Putamen (tissue), 1 donor: Measurements from ENCODE around the gene HTR1E.
"Not testable (repeated sequence)": the region's sequence is repeated elsewhere in the genome, so short reads cannot be mapped to it uniquely, and the experiment has no call there.

Experiments used
- DNase-seq: peaks from one replicate; pipeline ENCODE4 v3.0.0-alpha.2; 2016; ENCODE audit warnings: low spot score

Gene HTR1E

DNA sequence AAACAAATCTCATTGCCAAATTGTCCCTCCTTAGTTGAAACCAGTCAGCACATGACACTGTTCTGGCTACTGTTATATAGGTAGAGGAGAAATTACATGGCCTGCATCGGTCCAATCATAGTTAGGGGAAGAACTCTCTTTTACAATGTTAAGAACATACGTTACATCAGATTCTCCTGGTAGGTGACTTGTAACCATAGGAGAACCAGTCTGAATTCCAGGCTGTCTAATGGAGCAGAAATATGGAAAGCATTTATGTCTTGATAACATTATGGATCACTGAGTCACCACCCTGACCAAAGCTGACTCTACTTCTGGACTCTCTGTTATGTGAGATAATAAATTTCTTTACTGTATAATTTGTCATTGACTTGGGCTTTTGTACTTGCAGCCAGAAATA lies 40.9 kb downstream of the HTR1E start:
- DNase-seq, result no peak

DNA sequence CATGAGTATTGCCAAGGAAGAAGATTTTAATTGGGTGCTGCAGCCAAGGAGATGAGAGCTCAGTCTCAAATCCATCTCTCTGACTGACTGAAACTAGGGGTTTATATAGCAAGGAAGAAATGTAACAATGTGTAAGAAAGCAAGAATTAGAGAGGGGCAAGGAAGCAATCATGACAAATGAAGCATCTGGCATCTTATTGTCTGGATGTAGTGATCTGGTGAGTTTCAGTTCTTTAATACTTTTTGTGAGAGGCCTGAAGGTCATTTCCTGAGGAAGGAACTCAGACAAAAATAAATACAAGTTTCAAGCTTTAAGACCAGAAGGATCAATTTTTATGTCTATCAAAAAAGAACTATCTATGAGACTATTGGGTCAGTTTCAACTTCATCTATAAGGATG lies 64.2 kb downstream of the HTR1E start:
- no peak for DNase-seq

DNA sequence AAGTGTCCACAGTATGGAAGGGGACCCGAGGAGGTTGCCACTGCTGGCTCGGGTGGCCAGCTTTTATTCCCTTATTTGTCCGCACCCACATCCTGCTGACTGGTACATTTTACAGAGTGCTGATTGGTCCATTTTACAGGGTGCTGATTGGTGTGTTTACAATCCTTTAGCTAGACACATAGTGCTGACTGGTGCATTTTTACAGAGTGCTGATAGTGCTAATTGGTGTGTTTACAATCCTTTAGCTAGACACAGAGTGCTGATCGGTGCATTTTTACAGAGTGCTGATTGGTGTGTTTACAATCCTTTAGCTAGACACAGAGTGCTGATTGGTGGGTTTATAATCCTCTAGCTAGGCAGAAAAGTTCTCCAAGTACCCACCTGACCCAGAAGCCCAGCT lies 65.1 kb downstream of the HTR1E start:
- not testable (repeated sequence) for DNase-seq

DNA sequence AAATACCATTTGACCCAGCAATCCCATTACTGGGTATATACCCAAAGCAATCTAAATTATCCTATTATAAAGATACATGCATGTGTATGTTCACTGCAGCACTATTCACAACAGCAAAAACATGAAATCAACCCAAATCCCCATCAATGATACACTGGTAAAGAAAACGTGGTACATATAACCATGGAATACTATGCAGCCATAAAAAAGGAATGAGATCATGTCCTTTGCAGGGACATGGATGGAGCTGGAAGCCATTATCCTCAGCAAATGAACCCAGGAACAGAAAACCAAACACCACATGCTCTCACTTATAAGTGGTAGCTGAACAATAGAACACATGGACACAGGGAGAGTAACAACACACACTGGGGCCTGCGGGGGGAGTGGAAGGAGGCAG lies 69.2 kb downstream of the HTR1E start:
- not testable (repeated sequence) for DNase-seq

DNA sequence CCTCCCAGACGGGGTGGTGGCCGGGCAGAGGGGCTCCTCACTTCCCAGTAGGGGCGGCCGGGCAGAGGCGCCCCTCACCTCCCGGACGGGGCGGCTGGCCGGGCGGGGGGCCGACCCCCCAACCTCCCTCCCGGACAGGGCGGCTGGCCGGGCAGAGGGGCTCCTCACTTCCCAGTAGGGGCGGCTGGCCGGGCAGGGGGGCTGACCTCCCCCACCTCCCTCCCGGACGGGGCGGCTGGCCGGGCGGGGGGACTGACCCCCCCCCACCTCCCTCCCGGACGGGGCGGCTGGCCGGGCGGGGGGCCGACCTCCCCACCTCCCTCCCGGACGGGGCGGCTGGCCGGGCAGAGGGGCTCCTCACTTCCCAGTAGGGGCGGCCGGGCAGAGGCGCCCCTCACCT lies 72.3 kb downstream of the HTR1E start:
- DNase-seq, result not testable (repeated sequence)

DNA sequence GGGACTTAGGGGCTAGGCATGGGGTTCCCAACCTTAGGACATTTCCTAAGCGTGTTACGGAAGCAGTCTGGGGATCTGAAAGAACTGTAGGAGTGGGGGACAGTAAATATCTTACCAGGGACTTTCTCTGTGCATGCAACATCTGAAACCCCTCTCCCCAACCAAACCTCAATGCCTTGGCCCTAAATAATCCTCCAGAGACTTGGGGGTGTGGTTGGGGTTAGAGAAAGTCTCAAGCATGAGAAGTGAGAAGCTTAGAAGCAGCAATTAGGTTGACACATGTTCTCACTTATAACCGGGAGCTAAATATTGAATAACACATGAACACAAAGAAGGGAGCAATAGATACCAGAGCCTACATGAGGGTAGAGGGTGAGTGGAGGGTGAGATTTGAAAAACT lies 74.7 kb downstream of the HTR1E start:
- no peak for DNase-seq

DNA sequence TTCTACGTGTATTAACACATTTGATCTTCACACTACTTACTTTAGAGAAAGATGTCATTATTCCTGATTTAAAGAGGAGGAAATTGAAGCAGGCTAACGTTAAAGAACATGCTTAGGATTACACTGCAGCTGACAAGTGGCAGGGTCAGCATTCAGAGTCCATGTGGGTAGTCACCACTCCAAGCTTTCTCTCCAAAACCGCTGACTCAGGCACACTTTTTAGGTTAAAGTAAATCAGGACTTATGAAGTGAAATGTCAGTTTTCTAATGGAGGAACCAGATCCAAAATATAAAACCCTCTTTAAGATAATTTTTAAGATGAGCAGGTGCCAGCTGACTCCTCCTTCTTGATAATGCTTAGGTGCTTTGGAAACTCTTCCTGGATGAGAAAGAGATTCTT lies 75.4 kb downstream of the HTR1E start:
- DNase-seq, result no peak

DNA sequence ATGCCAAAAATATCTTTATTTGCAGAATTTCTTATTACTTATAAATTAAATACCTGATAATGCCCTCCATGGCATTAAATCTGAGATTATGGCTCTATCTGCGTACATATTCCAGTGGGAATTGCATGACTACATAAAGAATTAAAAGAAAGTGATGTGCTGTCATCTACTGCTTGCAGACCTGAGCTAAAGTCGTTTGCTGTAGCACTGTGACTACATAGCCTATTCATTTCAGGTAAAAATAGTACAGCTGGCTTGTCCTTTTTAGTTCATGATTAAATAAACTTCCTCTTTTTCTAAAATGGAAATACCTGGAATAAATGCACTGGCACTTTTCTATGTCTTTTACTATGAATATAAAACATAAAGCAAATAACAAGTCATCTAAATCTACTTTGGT lies 79.4 kb downstream of the HTR1E start:
- peak; percentile 38 for DNase-seq

DNA sequence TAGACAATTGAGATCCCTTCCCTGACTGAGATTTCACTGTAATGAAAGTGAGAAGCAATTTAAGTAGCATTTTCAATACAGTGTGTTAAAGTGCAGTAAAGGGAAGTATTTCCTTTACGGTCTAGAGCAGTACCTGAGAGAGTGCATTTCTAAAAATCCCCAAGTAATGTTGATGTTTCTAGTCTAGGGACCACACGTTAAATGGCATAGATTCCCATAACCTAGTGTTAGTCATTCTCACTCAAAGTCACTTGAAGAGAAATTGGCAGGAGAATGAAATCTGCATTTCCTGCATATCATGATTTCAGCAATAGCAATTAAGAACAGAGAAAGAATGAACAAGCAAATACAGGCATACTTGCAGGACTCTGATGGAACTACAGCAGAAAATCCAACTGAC lies 89.7 kb downstream of the HTR1E start:
- no peak for DNase-seq

DNA sequence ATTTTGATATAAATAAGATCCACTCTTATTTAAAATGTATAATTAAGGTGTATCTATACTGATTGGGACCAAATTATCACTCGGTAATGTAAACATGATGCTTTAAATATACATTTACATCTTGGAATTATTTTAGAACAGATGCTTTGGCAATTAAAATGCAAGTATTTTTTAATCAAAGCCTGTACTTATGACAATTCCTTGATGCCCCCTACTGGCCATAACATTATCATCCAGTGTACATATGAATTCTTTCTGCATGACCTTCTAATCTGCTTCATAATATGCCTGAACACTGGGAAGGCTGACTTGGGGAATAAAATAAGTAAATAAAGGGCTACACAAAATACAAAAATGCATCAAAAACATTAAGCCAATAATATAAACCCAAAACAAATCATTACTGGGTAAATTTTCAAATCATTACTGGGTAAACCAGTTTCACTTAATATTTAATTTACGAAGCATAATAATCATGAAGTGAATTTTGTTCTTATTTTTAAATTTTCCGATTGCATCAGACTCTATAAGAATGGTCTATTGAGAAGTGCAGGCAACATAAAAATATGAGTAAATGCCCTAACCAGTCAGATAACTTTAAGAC lies 92.5 kb downstream of the HTR1E start:
- peak; percentile 26 for DNase-seq

DNA sequence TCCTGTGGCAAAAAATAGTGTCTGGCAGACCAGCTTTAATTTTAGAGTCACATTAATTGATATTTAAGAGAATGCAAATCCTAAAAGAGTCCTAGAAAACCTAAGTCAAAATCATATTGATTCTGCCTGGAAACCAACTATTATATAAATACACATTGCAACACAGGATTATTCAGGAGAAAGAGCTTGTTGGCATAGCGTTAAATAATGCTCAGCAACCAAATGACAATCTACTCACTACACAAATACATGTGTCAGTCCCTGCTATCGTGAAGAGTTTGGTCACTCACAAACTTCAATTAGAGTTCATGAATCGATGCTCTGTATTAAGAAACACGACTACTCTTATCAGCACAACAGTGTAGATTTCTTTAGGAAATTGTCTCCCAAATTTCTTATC lies 103.4 kb downstream of the HTR1E start:
- no peak for DNase-seq

DNA sequence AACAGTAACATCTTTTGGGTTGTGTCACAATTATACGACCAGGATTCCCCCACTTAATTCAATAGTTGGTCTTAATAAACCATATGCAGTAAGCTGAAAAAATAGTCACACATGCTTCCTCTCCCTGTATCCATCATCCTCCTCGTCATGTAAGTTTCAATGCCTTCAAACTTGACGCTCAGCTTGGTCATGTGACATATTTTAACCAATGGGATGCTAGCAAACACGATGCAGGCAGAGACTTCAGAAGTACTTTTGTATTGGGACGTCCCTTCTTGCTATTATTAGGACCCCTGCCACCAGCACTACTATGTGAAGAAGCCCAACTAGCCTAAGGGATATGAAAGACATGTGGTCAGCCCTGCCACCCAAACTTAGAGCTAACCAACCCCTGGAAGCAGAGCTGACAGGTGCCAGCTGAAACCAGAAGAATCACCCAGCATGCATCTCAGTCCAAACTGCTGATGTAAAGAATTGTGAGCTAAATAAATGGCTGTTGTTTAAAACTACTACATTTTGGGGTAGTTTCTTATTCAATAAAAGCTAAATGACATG lies 108.3 kb downstream of the HTR1E start:
- no peak for DNase-seq

DNA sequence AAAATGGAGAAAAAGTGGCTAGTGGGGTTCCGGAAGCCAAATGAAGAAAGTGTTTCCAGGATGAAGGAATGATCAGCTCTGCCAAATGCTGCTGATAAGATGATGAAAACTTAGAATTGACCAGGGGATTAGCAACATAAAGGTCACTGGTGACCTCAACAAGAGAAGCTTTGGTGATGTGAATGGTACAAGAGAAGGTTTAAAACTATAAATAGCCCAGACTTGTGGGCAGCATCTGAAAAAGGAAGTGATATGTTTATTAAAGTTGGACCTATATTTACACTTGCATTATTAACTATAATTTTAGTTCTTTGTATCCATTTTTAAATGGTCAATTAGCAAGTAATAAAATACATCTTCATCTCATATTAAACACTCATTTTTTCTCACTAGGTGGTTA lies 112.5 kb downstream of the HTR1E start:
- no peak for DNase-seq

DNA sequence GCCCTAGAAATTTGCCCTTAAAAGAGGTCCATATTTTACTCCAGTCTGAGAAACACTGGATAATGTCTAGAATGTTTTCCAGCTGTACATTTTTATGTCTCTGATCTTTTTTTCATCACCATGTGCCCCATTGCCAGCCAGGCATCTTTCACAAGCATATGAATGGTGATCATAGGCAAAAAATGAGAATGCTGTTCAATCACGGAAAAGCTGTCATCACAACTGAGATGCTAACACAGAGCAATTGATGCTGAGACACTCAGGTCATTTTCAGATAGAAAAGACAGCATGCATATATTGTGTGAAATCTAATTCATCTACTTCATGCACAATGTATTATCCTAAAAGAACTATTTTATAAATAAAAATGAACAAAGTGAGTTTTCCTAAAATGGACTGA lies 116.0 kb downstream of the HTR1E start:
- no peak for DNase-seq

DNA sequence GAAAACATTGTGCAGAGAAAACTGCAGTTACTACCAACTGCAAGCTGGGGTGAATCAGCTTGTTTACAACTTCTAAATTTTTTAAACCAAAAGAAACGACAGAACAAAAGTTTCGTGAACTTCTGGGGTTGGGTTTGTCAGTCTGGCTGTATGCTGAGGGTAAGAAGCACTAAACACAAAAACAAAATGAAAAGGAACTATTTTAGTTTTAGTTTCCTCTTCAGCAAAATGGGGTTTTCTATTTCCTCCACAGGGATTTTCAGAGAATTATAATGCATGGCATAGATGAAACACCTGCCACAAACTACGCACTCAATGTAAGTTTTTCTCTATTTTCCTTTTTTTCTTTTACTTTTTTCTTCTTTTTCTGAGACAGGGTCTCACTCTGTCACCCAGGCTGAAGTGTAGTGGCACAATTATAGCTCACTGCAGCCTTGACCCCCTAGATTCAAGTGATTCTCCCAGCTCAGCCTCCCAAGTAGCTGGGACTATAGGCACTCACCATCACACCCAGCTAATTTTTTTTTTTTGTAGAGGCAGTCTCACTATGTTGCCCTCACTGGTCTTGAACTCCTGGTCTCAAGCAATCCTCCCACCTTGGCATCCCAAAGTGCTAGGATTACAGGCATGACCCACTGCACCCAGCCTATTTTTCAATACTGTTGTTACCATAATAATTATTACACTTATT lies 117.0 kb downstream of the HTR1E start:
- DNase-seq, result no peak

DNA sequence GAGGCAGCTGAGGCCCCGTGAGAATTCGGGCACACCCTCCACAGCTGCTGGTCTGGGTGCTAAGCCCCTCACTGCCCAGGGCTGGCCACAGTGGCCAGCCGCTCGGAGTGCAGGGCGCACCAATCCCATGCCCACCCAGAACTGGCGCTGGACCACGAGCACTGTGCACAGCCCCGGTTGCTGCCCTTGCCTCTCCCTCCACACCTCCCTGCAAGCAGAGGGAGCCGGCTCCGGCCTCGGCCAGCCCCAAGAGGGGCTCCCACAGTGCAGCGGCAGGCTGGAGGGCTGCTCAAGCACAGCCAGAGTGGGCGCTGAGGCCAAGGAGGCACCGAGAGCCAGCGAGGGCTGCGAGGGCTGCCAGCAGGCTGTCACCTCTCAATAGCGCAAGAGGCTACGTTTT lies 122.6 kb downstream of the HTR1E start:
- DNase-seq, result no peak

DNA sequence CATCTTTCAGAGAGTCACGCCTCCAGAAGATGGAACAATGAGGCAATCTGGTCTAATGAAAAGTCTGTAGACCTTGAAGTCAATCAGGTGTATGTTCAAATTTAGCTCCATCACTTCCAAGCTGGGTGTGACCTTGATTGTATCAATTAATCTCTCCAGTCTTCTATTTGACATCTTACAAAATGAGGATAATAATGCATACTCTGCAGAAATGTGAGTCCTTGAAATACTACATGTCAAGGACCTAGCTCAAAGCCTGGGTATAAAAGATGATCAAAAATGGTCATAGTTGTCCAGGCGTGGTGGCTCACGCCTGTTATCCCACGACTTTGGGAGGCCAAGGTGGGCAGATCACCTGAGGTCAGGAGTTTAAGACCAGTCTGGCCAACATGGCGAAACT lies 127.8 kb downstream of the HTR1E start:
- no peak for DNase-seq
